A549 (cell line): Measurements from ENCODE around the gene SWI5. TPM values are rescaled to one million over a fixed set of nuclear protein-coding genes. Genes with fewer than 3 reads are reported as not detected.
A peak's percentile ranks its signal among the peaks of the same experiment; 100 is the strongest.

ENCODE experiments used
- ATAC-seq, 2 experiments: fragments of 200-7000 bp in 1 of 2; fragments of >200 bp in 1 of 2; cut with Nextera tagmentation in 1 of 2; cut with Tn5 transposase in 1 of 2; 3 replicates each; pipeline versions ENCODE4 v1.8.0 to v1.9.1; 2018 to 2020; ENCODE audit warnings: mild to moderate bottlenecking in 1 of 2, moderate library complexity in 1 of 2
- CTCF ChIA-PET: fragments of 300-600 bp; sonication (Branson Sonifier 250); formaldehyde crosslinking; extraction: SDS; loops from one replicate; lab custom pipeline; 2021; ENCODE audit warnings: antibody characterized with exemption, inconsistent platforms; lab: Yijun Ruan, JAX
- POLR2A ChIA-PET: fragments of 350-600 bp; formaldehyde crosslinking; extraction: SDS; loops from one replicate; lab custom pipeline; 2021; ENCODE audit warnings: antibody characterized with exemption, inconsistent platforms; lab: Yijun Ruan, JAX
- DNase-seq, 2 experiments: peaks; one replicate each; pipeline versions ENCODE4 v3.0.0 to v3.0.0-alpha.2; 2011 to 2016; ENCODE audit warnings: low read depth in 1 of 2, low spot score in 1 of 2
- FAIRE-seq: peaks from 2 replicates; lab custom pipeline; 2011; peaks lifted over from hg19 to GRCh38; lab: Jason Lieb, UNC
- H3K27ac ChIP-seq, 2 experiments: fragments of >200 bp; sonication (Bioruptor Twin); formaldehyde crosslinking; 3 replicates each; pipeline ENCODE4 v1.5.1; 2016 to 2017
- H3K4me1 ChIP-seq: fragments of >200 bp; sonication (Bioruptor Twin); formaldehyde crosslinking; 3 replicates; pipeline ENCODE4 v1.6.1; 2016
- H3K4me2 ChIP-seq: fragments of >200 bp; sonication (Bioruptor Twin); formaldehyde crosslinking; 3 replicates; pipeline ENCODE4 v1.6.1; 2016
- H3K4me3 ChIP-seq: fragments of >200 bp; sonication (Bioruptor Twin); formaldehyde crosslinking; 3 replicates; pipeline ENCODE4 v1.5.1; 2016
- H3K9me3 ChIP-seq: fragments of >200 bp; sonication (Bioruptor Twin); formaldehyde crosslinking; 3 replicates; pipeline ENCODE4 v1.6.1; 2016
- FOSB ChIP-seq: fragments of 250-450 bp; sonication (Bioruptor Pico); IDR thresholded peaks from 2 replicates; pipeline ENCODE4 v1.5.0; 2020; ENCODE audit warnings: mild to moderate bottlenecking, moderate library complexity
- FOSL2 ChIP-seq, 2 experiments: fragments of 450-650 bp in 1 of 2; fragments of >200 bp in 1 of 2; sonication (Bioruptor Twin) in 1 of 2; formaldehyde crosslinking; IDR thresholded peaks; 2 replicates each; pipeline versions ENCODE4 v1.5.0 to v1.6.1; 2016 to 2020; ENCODE audit warnings: mild to moderate bottlenecking in 1 of 2, moderate library complexity in 1 of 2
- GATA3 ChIP-seq: IDR thresholded peaks from 2 replicates; pipeline ENCODE4 v1.6.1; 2012; ENCODE audit warnings: borderline replicate concordance
- JUN ChIP-seq, 2 experiments: fragments of >200 bp; sonication (Bioruptor Twin); formaldehyde crosslinking; IDR thresholded peaks; 2 replicates in 1 of 2; 3 replicates in 1 of 2; pipeline ENCODE4 v1.6.1; 2016 to 2017
- KDM1A ChIP-seq: fragments of 200-600 bp; sonication (generic); IDR thresholded peaks from 2 replicates; pipeline ENCODE4 v1.6.1; 2016; ENCODE audit warnings: low read depth, mild to moderate bottlenecking
- KDM5A ChIP-seq: fragments of 200-600 bp; sonication (generic); IDR thresholded peaks from 2 replicates; pipeline ENCODE4 v1.6.1; 2016; ENCODE audit warnings: antibody characterized with exemption, mild to moderate bottlenecking
- MAX ChIP-seq: IDR thresholded peaks from 2 replicates; pipeline ENCODE4 v1.6.1; 2012
- MAZ ChIP-seq: fragments of 150-350 bp; IDR thresholded peaks from 2 replicates; pipeline ENCODE4 v1.6.1; 2014; ENCODE audit warnings: antibody characterized with exemption, low read depth, low read length, borderline replicate concordance
- MYC ChIP-seq: IDR thresholded peaks from 2 replicates; pipeline ENCODE4 v1.6.1; 2012; ENCODE audit warnings: mild to moderate bottlenecking, inconsistent platforms, low read length, improper control_type of control experiment, borderline replicate concordance
- NR3C1 ChIP-seq: fragments of >200 bp; sonication (Bioruptor Twin); formaldehyde crosslinking; IDR thresholded peaks from 3 replicates; pipeline ENCODE4 v1.6.1; 2017
- PBX3 ChIP-seq: IDR thresholded peaks from 2 replicates; pipeline ENCODE4 v1.6.1; 2012
- PHF8 ChIP-seq: fragments of 200-600 bp; sonication (generic); IDR thresholded peaks from 2 replicates; pipeline ENCODE4 v1.6.1; 2016; ENCODE audit warnings: low read depth, mild to moderate bottlenecking, antibody characterized with exemption, moderate library complexity, borderline replicate concordance
- POLR2A ChIP-seq: IDR thresholded peaks from 2 replicates; pipeline ENCODE4 v1.6.1; 2012; ENCODE audit warnings: mild to moderate bottlenecking, low read length
- RNF2 ChIP-seq: fragments of 200-600 bp; sonication (generic); IDR thresholded peaks from 2 replicates; pipeline ENCODE4 v1.6.1; 2016; ENCODE audit warnings: low read depth, mild to moderate bottlenecking, antibody characterized with exemption, moderate library complexity, borderline replicate concordance
- TFCP2L1 ChIP-seq: fragments of 250-450 bp; sonication (Bioruptor Pico); IDR thresholded peaks from 2 replicates; pipeline ENCODE4 v1.5.0; 2021; ENCODE audit warnings: mild to moderate bottlenecking
- TP53 ChIP-seq: fragments of 250-450 bp; sonication (Bioruptor Pico); IDR thresholded peaks from 2 replicates; pipeline ENCODE4 v1.5.0; 2021; ENCODE audit warnings: mild to moderate bottlenecking, moderate library complexity
- ZNF302 ChIP-seq: fragments of 250-450 bp; sonication (Bioruptor Pico); IDR thresholded peaks from 2 replicates; pipeline ENCODE4 v1.9.0; 2021; ENCODE audit warnings: inconsistent platforms, mild to moderate bottlenecking, moderate library complexity
- ZSCAN20 ChIP-seq: fragments of 250-450 bp; sonication (Bioruptor Pico); IDR thresholded peaks from 2 replicates; pipeline ENCODE4 v1.8.0; 2022; ENCODE audit warnings: mild to moderate bottlenecking, moderate library complexity
- WGBS: methylation state at CpG from one replicate; pipeline ENCODE4 v1.1.6; 2017; ENCODE audit errors: missing lambda C conversion rate; 5-methylcytosine and 5-hydroxymethylcytosine counted together
- polyA minus RNA-seq: library from RNA; depleted of rRNA, polyadenylated mRNA; stranded (reverse); fragments of >200 nt; gene quantifications from 2 replicates; pipeline ENCODE4 v1.2.3, GENCODE V29; 2011; rRNA and poly(A)+ RNA removed
- polyA plus RNA-seq, 4 experiments: library from polyadenylated mRNA; depleted of rRNA in 3 of 4; stranded (reverse); fragments of >200 nt; fragmentation: RNase III in 1 of 4; extraction: RNeasy Plus Mini Kit Qiagen cat#74134 plus additional on column Dnase treatment in 1 of 4; gene quantifications; 2 replicates in 3 of 4; 3 replicates in 1 of 4; pipeline ENCODE4 v1.2.3, GENCODE V29; 2011 to 2017
- TF ChIP-seq, protein P1 (sequence below): fragments of 450-650 bp; IDR thresholded peaks from 2 replicates; pipeline ENCODE4 v1.6.1; 2014; ENCODE audit warnings: antibody characterized with exemption
- TF ChIP-seq, protein P2 (sequence below): fragments of 200-600 bp; sonication (generic); IDR thresholded peaks from 2 replicates; pipeline ENCODE4 v1.6.1; 2016; ENCODE audit warnings: antibody characterized with exemption, mild to moderate bottlenecking, moderate library complexity
- TF ChIP-seq, protein P3 (sequence below): fragments of >200 bp; sonication (Bioruptor Twin); formaldehyde crosslinking; IDR thresholded peaks from 3 replicates; pipeline ENCODE4 v1.6.1; 2016

SWI5 gene
- polyA plus RNA-seq (2011; rRNA removed) (66.8 and 67.6 TPM in 2 replicates), polyA plus RNA-seq (2017; fragmentation: RNase III; extraction: RNeasy Plus Mini Kit Qiagen cat#74134 plus additional on column Dnase treatment) (45.3 to 49.3 TPM (median 45.6 TPM) in 3 replicates), polyA minus RNA-seq (20.0 and 30.6 TPM in 2 replicates)
- polyA plus RNA-seq (2012; cell fraction: cytosol; rRNA removed), result 73.1 and 83.9 TPM in 2 replicates
- 31.2 and 35.8 TPM in 2 replicates for polyA plus RNA-seq (2012; cell fraction: nucleus; rRNA removed)

- no peak for FAIRE-seq
- H3K4me3 ChIP-seq, result peak within 1 kb of the TSS; percentile 95
- peak; percentile 75 to 97 for ATAC-seq
- H3K4me2 ChIP-seq, result peak within 1 kb of the TSS; percentile 95
- CTCF ChIA-PET, result interaction anchor here (0.7 to 1.2 kb wide), 6 partner anchors 16 to 86 kb away, joined by 3 to 7 read pairs (median 4); partner anchors contain the start of gene SLC27A4
- POLR2A ChIA-PET, result interaction anchor here (0.5 to 1.2 kb wide), 16 partner anchors 11 to 675 kb away, joined by 3 to 19 read pairs (median 4); partner anchors contain the start of genes BBLN and URM1
- DNase-seq, result peak; percentile 97 to 99
- peaks cover 12% of the 10 kb centered on the region; the same call in 2 of the 3 replicates for H3K4me1 ChIP-seq
- H3K27ac ChIP-seq, result peak within 1 kb of the TSS; percentile 94
- no peak for TF ChIP-seq NR3C1
- TF ChIP-seq PBX3, result no peak
- TF ChIP-seq, protein P1, sequence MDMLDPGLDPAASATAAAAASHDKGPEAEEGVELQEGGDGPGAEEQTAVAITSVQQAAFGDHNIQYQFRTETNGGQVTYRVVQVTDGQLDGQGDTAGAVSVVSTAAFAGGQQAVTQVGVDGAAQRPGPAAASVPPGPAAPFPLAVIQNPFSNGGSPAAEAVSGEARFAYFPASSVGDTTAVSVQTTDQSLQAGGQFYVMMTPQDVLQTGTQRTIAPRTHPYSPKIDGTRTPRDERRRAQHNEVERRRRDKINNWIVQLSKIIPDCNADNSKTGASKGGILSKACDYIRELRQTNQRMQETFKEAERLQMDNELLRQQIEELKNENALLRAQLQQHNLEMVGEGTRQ, result peak; percentile 74
- no peak for TF ChIP-seq TFCP2L1 (CRISPR knock-in tag)
- TF ChIP-seq MAZ, result no peak
- peak; percentile 57; the same call in 1 of the 2 replicates for TF ChIP-seq PHF8
- peak; percentile 66 to 75; a peak in 4 of 5 replicates for TF ChIP-seq JUN (IDR thresholded peaks at IDR 0.05)
- TF ChIP-seq POLR2A, result peak; percentile 96
- no peak for TF ChIP-seq KDM1A
- no peak for TF ChIP-seq KDM5A
- TF ChIP-seq MYC, result no peak
- TF ChIP-seq ZNF302, result no peak
- no peak for TF ChIP-seq FOSB (CRISPR knock-in tag)
- no peak for TF ChIP-seq FOSL2 (IDR thresholded peaks at IDR 0.05)
- no peak for TF ChIP-seq FOSL2 (CRISPR knock-in tag; IDR thresholded peaks at IDR 0.05)
- TF ChIP-seq, protein P2, sequence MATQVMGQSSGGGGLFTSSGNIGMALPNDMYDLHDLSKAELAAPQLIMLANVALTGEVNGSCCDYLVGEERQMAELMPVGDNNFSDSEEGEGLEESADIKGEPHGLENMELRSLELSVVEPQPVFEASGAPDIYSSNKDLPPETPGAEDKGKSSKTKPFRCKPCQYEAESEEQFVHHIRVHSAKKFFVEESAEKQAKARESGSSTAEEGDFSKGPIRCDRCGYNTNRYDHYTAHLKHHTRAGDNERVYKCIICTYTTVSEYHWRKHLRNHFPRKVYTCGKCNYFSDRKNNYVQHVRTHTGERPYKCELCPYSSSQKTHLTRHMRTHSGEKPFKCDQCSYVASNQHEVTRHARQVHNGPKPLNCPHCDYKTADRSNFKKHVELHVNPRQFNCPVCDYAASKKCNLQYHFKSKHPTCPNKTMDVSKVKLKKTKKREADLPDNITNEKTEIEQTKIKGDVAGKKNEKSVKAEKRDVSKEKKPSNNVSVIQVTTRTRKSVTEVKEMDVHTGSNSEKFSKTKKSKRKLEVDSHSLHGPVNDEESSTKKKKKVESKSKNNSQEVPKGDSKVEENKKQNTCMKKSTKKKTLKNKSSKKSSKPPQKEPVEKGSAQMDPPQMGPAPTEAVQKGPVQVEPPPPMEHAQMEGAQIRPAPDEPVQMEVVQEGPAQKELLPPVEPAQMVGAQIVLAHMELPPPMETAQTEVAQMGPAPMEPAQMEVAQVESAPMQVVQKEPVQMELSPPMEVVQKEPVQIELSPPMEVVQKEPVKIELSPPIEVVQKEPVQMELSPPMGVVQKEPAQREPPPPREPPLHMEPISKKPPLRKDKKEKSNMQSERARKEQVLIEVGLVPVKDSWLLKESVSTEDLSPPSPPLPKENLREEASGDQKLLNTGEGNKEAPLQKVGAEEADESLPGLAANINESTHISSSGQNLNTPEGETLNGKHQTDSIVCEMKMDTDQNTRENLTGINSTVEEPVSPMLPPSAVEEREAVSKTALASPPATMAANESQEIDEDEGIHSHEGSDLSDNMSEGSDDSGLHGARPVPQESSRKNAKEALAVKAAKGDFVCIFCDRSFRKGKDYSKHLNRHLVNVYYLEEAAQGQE, result no peak
- TF ChIP-seq MAX, result peak; percentile 47; the same call in 1 of the 2 replicates
- TF ChIP-seq RNF2, result no peak
- TF ChIP-seq TP53, result no peak
- TF ChIP-seq, protein P3, sequence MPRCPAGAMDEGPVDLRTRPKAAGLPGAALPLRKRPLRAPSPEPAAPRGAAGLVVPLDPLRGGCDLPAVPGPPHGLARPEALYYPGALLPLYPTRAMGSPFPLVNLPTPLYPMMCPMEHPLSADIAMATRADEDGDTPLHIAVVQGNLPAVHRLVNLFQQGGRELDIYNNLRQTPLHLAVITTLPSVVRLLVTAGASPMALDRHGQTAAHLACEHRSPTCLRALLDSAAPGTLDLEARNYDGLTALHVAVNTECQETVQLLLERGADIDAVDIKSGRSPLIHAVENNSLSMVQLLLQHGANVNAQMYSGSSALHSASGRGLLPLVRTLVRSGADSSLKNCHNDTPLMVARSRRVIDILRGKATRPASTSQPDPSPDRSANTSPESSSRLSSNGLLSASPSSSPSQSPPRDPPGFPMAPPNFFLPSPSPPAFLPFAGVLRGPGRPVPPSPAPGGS, result peak; percentile 86
- TF ChIP-seq GATA3, result no peak
- no peak for TF ChIP-seq ZSCAN20 (CRISPR knock-in tag)
- H3K9me3 ChIP-seq, result no peaks in the 10 kb centered on the region
- WGBS, result under 1% methylated on average over 20 of the region's 38 CpGs
These were observed at the start of gene SWI5 for GRCh38 chr9:128276008-128276573. TSS of gene SWI5 (plus strand) at chr9:128276276.
